Type B pancreatic cell (in vitro differentiated cells): Measurements from ENCODE around the gene OR56A1. TPM values are rescaled to one million over a fixed set of nuclear protein-coding genes. Genes with fewer than 3 reads are reported as not detected.

Experiments used
- DNase-seq: peaks from one replicate; pipeline ENCODE4 v3.0.0; 2021; ENCODE audit warnings: mixed read lengths; ENCODE audit not compliant: unreplicated experiment; ENCODE audit errors: extremely low spot score
- H3K27ac Mint-ChIP-seq: 2 replicates; pipeline ENCODE4 v1.8.0; 2021; ENCODE audit warnings: mild to moderate bottlenecking, mixed read lengths
- H3K27me3 Mint-ChIP-seq: 2 replicates; pipeline ENCODE4 v1.8.0; 2021; ENCODE audit warnings: mixed read lengths
- H3K36me3 Mint-ChIP-seq: 2 replicates; pipeline ENCODE4 v1.8.0; 2021; ENCODE audit warnings: mixed read lengths
- H3K4me1 Mint-ChIP-seq: one replicate; pipeline ENCODE4 v1.8.0; 2021; ENCODE audit warnings: mixed read lengths; ENCODE audit not compliant: unreplicated experiment
- H3K4me3 Mint-ChIP-seq: 2 replicates; pipeline ENCODE4 v1.8.0; 2021; ENCODE audit warnings: mild to moderate bottlenecking, mixed read lengths
- H3K9me3 Mint-ChIP-seq: 2 replicates; pipeline ENCODE4 v1.8.0; 2021; ENCODE audit warnings: mixed read lengths
- total RNA-seq: library from RNA; stranded (reverse); gene quantifications from 2 replicates; pipeline ENCODE4 v1.2.1, GENCODE V29; 2021; ENCODE audit warnings: low replicate concordance
- TF ChIP-seq, protein P1 (sequence below): fragments of 200-600 bp; sonication (generic); conservative IDR thresholded peaks from 2 replicates; pipeline ENCODE4 v1.5.0; 2021; ENCODE audit warnings: antibody characterized with exemption, mild to moderate bottlenecking

OR56A1 gene
- total RNA-seq, 1 donor from 2014 or later, result not detected

DNA sequence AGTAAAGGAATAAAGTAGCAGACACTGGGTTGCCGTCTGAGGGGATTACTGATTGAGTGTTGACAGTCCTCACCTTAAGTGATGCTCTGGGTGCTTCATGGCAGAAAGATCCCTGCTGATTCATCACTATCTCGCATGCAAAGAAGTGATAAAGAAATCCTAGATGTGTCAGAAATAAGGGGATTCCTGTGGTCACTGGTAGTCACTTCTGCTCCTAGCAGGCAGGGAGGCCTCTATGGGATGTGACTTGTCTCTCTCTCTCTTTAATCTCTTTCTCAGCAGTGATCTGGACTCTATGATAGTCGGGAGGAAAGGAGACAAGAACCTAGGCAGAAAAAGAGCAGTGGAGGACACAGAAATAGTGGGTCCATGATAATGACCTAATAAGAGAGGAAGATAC is 30.9 kb upstream of the OR56A1 start:
- peaks cover 7% of the 10 kb centered on the region for H3K27me3 Mint-ChIP-seq

DNA sequence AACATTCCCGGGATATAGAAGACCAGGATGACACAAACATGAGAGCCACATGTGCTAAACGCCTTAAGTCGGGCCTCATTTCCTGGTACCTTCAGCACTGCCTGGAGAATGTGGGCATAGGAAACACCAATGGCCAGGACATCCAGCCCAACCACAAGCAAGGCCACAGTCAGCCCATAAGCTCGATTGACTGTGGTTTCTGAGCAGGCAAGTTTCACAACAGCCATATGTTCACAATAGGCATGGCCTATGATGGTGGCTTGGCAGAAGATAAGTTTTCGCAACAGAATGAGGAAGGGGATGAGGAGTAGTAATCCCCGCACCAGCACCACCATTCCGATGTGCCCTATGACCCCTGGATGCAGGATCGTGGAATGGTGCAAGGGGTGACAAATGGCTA is 26.9 kb upstream of the OR56A1 start:
- Mint-ChIP-seq H3K27me3 (peaks cover 17% of the 10 kb centered on the region), H3K36me3 (no peaks in the 10 kb centered on the region), H3K4me3 (no peak overlapping the region), H3K9me3 (no peaks in the 10 kb centered on the region), H3K4me1 (no peaks in the 10 kb centered on the region), H3K27ac (no peak overlapping the region)
- TF ChIP-seq, protein P1, sequence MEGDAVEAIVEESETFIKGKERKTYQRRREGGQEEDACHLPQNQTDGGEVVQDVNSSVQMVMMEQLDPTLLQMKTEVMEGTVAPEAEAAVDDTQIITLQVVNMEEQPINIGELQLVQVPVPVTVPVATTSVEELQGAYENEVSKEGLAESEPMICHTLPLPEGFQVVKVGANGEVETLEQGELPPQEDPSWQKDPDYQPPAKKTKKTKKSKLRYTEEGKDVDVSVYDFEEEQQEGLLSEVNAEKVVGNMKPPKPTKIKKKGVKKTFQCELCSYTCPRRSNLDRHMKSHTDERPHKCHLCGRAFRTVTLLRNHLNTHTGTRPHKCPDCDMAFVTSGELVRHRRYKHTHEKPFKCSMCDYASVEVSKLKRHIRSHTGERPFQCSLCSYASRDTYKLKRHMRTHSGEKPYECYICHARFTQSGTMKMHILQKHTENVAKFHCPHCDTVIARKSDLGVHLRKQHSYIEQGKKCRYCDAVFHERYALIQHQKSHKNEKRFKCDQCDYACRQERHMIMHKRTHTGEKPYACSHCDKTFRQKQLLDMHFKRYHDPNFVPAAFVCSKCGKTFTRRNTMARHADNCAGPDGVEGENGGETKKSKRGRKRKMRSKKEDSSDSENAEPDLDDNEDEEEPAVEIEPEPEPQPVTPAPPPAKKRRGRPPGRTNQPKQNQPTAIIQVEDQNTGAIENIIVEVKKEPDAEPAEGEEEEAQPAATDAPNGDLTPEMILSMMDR, result no peak
- DNase-seq, result no peak

More for the DNA sequence above, 30.9 kb upstream of the OR56A1 start:
- TF ChIP-seq, protein P1, result no peak
- no peak overlapping the region for H3K27ac Mint-ChIP-seq
- no peak overlapping the region for H3K4me3 Mint-ChIP-seq
- no peaks in the 10 kb centered on the region for H3K4me1 Mint-ChIP-seq
- H3K36me3 Mint-ChIP-seq, result no peaks in the 10 kb centered on the region
- no peaks in the 10 kb centered on the region for H3K9me3 Mint-ChIP-seq
- no peak for DNase-seq

DNA sequence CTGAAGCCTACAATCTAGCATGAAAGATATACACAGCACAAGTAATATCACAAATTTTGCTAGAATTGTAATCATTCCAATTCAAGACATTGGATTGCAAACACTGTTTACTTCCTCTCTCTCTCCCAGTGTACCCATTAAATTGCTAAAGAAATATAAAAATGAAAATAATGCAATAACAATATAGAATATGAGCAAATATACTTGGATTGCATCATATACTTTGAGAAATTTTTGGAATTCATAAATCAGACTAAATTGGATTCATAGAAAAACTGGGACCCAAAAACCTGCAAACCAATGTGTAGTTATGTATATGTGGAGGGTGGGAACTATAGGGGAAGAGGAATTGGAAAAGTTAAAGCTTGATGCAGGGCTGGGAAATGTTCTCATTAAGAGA is 25.0 kb upstream of the OR56A1 start:
- no peak for DNase-seq
- H3K4me3 Mint-ChIP-seq, result no peak overlapping the region
- H3K27ac Mint-ChIP-seq, result no peak overlapping the region
- H3K27me3 Mint-ChIP-seq, result peaks cover 18% of the 10 kb centered on the region
- TF ChIP-seq, protein P1, result no peak
- H3K9me3 Mint-ChIP-seq, result no peaks in the 10 kb centered on the region
- no peaks in the 10 kb centered on the region for H3K4me1 Mint-ChIP-seq
- H3K36me3 Mint-ChIP-seq, result no peaks in the 10 kb centered on the region

DNA sequence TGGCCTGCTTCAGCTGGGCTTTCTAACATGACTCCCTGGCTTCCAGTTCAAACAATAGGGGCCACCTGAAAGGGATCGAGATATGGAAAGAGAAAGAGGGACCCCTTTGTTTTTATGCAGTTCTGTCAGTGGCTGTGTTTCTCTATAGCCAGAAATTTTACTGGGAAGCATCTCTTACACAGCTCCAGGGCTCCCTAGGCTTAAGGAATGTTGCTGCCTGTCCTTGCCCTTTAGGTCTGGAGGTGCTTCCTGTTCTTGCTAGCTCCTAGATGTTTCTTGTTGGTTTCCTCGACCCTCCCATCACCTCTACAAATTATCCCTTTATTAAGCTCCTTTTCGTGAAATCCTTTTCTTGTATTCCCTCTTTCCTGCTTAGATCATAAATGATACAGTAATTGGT is 21.8 kb upstream of the OR56A1 start:
- DNase-seq, result no peak
- TF ChIP-seq, protein P1, result no peak
- no peaks in the 10 kb centered on the region for H3K4me1 Mint-ChIP-seq
- H3K4me3 Mint-ChIP-seq, result no peak overlapping the region
- H3K36me3 Mint-ChIP-seq, result no peaks in the 10 kb centered on the region
- H3K27me3 Mint-ChIP-seq, result peaks cover 23% of the 10 kb centered on the region
- no peaks in the 10 kb centered on the region for H3K9me3 Mint-ChIP-seq
- no peak overlapping the region for H3K27ac Mint-ChIP-seq

DNA sequence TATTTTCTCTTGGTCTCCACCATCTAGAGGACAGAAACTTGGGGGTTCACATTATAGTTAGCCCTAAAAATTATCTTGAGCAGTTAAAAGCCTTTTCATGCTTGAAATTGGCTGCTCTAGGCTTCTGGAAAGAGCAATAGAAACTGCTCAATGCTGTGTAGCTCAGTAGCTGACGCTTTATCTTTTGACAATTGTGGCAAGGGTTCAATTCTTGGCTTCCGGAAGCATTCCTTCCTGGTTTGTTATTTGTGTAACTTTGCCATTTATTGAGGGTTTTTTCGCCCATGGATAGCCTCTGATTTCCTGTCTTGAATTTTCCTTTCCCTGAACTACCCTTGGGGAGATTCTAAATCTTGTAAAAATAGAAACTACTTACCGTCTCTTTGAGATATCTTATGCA is 10.3 kb upstream of the OR56A1 start:
- Mint-ChIP-seq H3K4me1 (no peaks in the 10 kb centered on the region), H3K27ac (no peak overlapping the region), H3K27me3 (peaks cover 4% of the 10 kb centered on the region), H3K4me3 (no peak overlapping the region), H3K36me3 (no peaks in the 10 kb centered on the region), H3K9me3 (no peaks in the 10 kb centered on the region)
- no peak for DNase-seq
- TF ChIP-seq, protein P1, result no peak

DNA sequence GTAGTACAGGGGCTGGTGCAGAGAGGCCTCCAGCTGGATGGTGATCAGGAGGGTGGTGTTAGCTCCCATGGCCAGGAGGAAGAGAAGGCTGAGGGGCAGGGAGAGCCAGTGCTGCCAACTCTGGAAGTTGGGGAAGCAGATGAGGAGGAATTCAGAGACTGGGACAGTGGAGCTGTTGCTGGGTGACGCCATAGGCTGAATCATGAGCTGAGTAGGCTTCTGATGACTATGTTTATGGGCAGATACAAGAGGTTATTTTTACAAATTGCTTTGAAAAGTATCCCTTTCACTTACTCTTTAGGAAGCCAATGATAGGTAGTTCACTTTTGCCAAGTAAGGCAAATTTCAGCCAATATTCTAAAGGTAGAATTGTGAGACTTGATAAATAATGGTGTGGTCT is 3.1 kb downstream of the OR56A1 start:
- peaks cover 12% of the 10 kb centered on the region for H3K27me3 Mint-ChIP-seq
- TF ChIP-seq, protein P1, result no peak
- H3K27ac Mint-ChIP-seq, result no peak overlapping the region
- no peak for DNase-seq
- no peaks in the 10 kb centered on the region for H3K9me3 Mint-ChIP-seq
- H3K4me1 Mint-ChIP-seq, result no peaks in the 10 kb centered on the region
- H3K4me3 Mint-ChIP-seq, result no peak overlapping the region
- no peaks in the 10 kb centered on the region for H3K36me3 Mint-ChIP-seq
